HepG2 (cell line): ENCODE data around the gene DHRS4L2. TPM values are rescaled to one million over a fixed set of nuclear protein-coding genes. Genes with fewer than 3 reads are reported as not detected.

Source experiments
- CENPX ChIP-seq: sonication (generic); formaldehyde crosslinking; IDR thresholded peaks from 2 replicates; pipeline ENCODE4 v1.9.0; 2021; ENCODE audit warnings: mild to moderate bottlenecking, missing genetic modification reagents, moderate library complexity
- GABPB1 ChIP-seq: IDR thresholded peaks from 2 replicates; pipeline ENCODE4 v1.6.1; 2016; ENCODE audit warnings: mild to moderate bottlenecking, missing genetic modification reagents, moderate library complexity, missing compliant biosample characterization
- GFI1 ChIP-seq: sonication (generic); formaldehyde crosslinking; IDR thresholded peaks from 2 replicates; pipeline ENCODE4 v1.5.0; 2020; ENCODE audit warnings: missing genetic modification reagents, mild to moderate bottlenecking, borderline replicate concordance
- HOMEZ ChIP-seq: IDR thresholded peaks from 2 replicates; pipeline ENCODE4 v1.6.1; 2016; ENCODE audit warnings: low read depth
- JDP2 ChIP-seq: sonication (generic); formaldehyde crosslinking; IDR thresholded peaks from 2 replicates; pipeline ENCODE4 v1.8.1; 2022; ENCODE audit warnings: missing genetic modification reagents, borderline replicate concordance
- MBD4 ChIP-seq: IDR thresholded peaks from 2 replicates; pipeline ENCODE4 v1.6.1; 2012; ENCODE audit warnings: low read length, inconsistent platforms, borderline replicate concordance
- NCOR1 ChIP-seq: fragments of 200-600 bp; sonication (generic); IDR thresholded peaks from 2 replicates; pipeline ENCODE4 v1.7.0; 2017; ENCODE audit warnings: antibody characterized with exemption, low read length, borderline replicate concordance
- SAFB2 ChIP-seq: sonication (generic); formaldehyde crosslinking; IDR thresholded peaks from 2 replicates; pipeline ENCODE4 v1.5.1; 2020; ENCODE audit warnings: missing genetic modification reagents, low read depth, mild to moderate bottlenecking, borderline replicate concordance
- SETDB1 ChIP-seq: sonication (generic); formaldehyde crosslinking; IDR thresholded peaks from 2 replicates; pipeline ENCODE4 v1.5.1; 2020; ENCODE audit warnings: missing genetic modification reagents, mild to moderate bottlenecking, borderline replicate concordance
- ZBTB38 ChIP-seq: sonication (generic); formaldehyde crosslinking; IDR thresholded peaks from 2 replicates; pipeline ENCODE4 v1.5.1; 2020; ENCODE audit warnings: mild to moderate bottlenecking, missing genetic modification reagents
- ZNF124 ChIP-seq: sonication (generic); formaldehyde crosslinking; IDR thresholded peaks from 2 replicates; pipeline ENCODE4 v1.4.0; 2020; ENCODE audit warnings: missing genetic modification reagents
- ZNF232 ChIP-seq: sonication (generic); formaldehyde crosslinking; IDR thresholded peaks from 2 replicates; pipeline ENCODE4 v1.4.0; 2020; ENCODE audit warnings: missing genetic modification reagents, borderline replicate concordance
- ZNF333 ChIP-seq: sonication (generic); formaldehyde crosslinking; IDR thresholded peaks from 2 replicates; pipeline ENCODE4 v1.4.0; 2020; ENCODE audit warnings: mild to moderate bottlenecking, missing genetic modification reagents, borderline replicate concordance
- ZNF335 ChIP-seq: sonication (generic); formaldehyde crosslinking; IDR thresholded peaks from 2 replicates; pipeline ENCODE4 v1.4.0; 2020; ENCODE audit warnings: missing genetic modification reagents
- ZNF350 ChIP-seq: sonication (generic); formaldehyde crosslinking; IDR thresholded peaks from 2 replicates; pipeline ENCODE4 v1.4.0; 2020; ENCODE audit warnings: mild to moderate bottlenecking, low read depth, missing genetic modification reagents, borderline replicate concordance
- ZNF484 ChIP-seq: sonication (generic); formaldehyde crosslinking; IDR thresholded peaks from 2 replicates; pipeline ENCODE4 v1.5.1; 2020; ENCODE audit warnings: mild to moderate bottlenecking, low read depth, missing genetic modification reagents, borderline replicate concordance
- ZNF501 ChIP-seq: sonication (generic); formaldehyde crosslinking; IDR thresholded peaks from 2 replicates; pipeline ENCODE4 v1.5.1; 2020; ENCODE audit warnings: mild to moderate bottlenecking, moderate library complexity, missing genetic modification reagents
- ZNF513 ChIP-seq: sonication (generic); formaldehyde crosslinking; conservative IDR thresholded peaks from 2 replicates; pipeline ENCODE4 v1.5.0; 2020; ENCODE audit warnings: missing genetic modification reagents
- ZNF710 ChIP-seq: sonication (generic); formaldehyde crosslinking; IDR thresholded peaks from 2 replicates; pipeline ENCODE4 v1.5.0; 2020; ENCODE audit warnings: mild to moderate bottlenecking, missing genetic modification reagents, borderline replicate concordance
- ZNF891 ChIP-seq: sonication (generic); formaldehyde crosslinking; IDR thresholded peaks from 2 replicates; pipeline ENCODE4 v1.5.0; 2020; ENCODE audit warnings: mild to moderate bottlenecking, missing genetic modification reagents
- ZXDC ChIP-seq: sonication (generic); formaldehyde crosslinking; IDR thresholded peaks from 2 replicates; pipeline ENCODE4 v1.5.0; 2020; ENCODE audit warnings: mild to moderate bottlenecking, missing genetic modification reagents
- polyA plus RNA-seq, 8 experiments: library from polyadenylated mRNA; depleted of rRNA in 3 of 8; stranded (reverse) in 7 of 8; unstranded in 1 of 8; fragments of >200 nt; fragmentation: Illumina TruSeq in 4 of 8; extraction: Trizol in 4 of 8; gene quantifications; 2 replicates each; pipeline versions ENCODE4 v1.2.1 to v1.2.3, GENCODE V29; 2011 to 2016; ENCODE audit warnings: low read depth in 4 of 8, missing spikeins in 1 of 8, mixed read lengths in 1 of 8; ENCODE audit not compliant: insufficient read depth in 1 of 8
- total RNA-seq, 5 experiments: library from RNA; depleted of rRNA; stranded (reverse); fragments of >200 nt; fragmentation: Illumina TruSeq; extraction: Trizol; gene quantifications; 2 replicates each; pipeline ENCODE4 v1.2.3, GENCODE V29; 2016; ENCODE audit warnings: low read depth in 1 of 5

The DHRS4L2 gene
- total and polyA plus RNA-seq, 2 of the 13 experiments (the other 11 are each of a cell fraction or from before 2014, with no cell fraction given), result 24.7 to 38.2 TPM

- TF ChIP-seq SAFB2 (CRISPR knock-in tag) (no peak), ZNF333 (CRISPR knock-in tag) (no peak; the same call in 1 of the 2 replicates), ZNF350 (CRISPR knock-in tag) (peak; percentile 78), ZNF513 (CRISPR knock-in tag) (no peak), ZNF501 (CRISPR knock-in tag) (peak; percentile 92), ZNF891 (CRISPR knock-in tag) (no peak; the same call in none of the 2 replicates), ZNF124 (CRISPR knock-in tag) (peak; percentile 72), ZNF710 (no peak; the same call in 1 of the 2 replicates), ZNF232 (no peak), SETDB1 (CRISPR knock-in tag) (no peak), ZXDC (CRISPR knock-in tag) (no peak; the same call in none of the 2 replicates), ZNF484 (CRISPR knock-in tag) (no peak), NCOR1 (no peak), JDP2 (CRISPR knock-in tag) (no peak), ZBTB38 (CRISPR knock-in tag) (peak; percentile 59; the same call in 1 of the 2 replicates), HOMEZ (peak; percentile 89; the same call in 1 of the 2 replicates), GFI1 (no peak), CENPX (CRISPR knock-in tag) (no peak), MBD4 (no peak), ZNF335 (peak; percentile 90; the same call in 1 of the 2 replicates), GABPB1 (peak; percentile 75)
Observed at GRCh38 chr14:24036169-24036962, 47.6 kb downstream of the DHRS4L2 start (continued).
